Measurements from ENCODE around the gene PPP4R3A. TPM values are rescaled to one million over a fixed set of nuclear protein-coding genes. Genes with fewer than 3 reads are reported as not detected.
A peak's percentile ranks its signal among the peaks of the same experiment; 100 is the strongest.
"Not testable (repeated sequence)": the region's sequence is repeated elsewhere in the genome, so short reads cannot be mapped to it uniquely, and the experiment has no call there.

The PPP4R3A gene
- total RNA-seq, 2 donors from 2014 or later = 180 to 224 TPM

DNA sequence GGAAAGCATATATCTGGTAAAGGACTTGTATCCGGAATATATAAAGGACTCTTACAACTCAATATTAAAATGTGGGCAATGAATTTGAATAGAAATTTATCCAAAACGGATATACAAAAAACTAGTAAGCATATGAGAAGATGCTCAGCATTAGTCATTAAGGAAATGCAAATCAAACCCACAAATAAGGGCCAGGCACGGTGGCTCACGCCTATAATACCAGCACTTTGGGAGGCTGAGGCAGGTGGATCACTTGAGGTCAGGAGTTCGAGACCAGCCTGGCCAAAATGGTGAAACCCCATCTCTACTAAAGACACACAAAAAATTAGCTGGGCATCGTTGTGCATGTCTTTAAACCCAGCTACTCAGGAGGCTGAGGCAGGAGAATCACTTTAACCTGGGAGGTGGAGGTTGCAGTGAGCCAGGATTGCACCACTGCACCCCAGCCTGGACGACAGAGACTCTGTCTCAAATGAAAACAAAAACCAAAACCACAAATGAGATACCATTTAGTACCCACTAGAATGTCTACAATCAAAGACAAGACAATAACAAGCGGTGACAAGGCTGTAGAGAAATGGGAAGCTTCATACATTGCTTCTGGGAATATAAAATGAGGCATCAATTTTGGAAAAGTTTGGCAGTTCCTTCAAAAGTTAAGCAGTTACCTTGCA lies 15.6 kb downstream of the PPP4R3A start:
- H3K9me3 ChIP-seq (ENCODE audit: control insufficient read depth, low read length, poor library complexity, severe bottlenecking); H3K27me3 Mint-ChIP-seq; DNase-seq; H3K36me3 Mint-ChIP-seq (ENCODE audit: low read depth): not testable (repeated sequence)
- H3K4me3 Mint-ChIP-seq = peak overlapping the region; percentile 78
- H3K27ac Mint-ChIP-seq = peak overlapping the region; percentile 87
- H3K4me1 Mint-ChIP-seq = peaks cover 49% of the 10 kb centered on the region
- peak; percentile 67 for ATAC-seq

- DNase-seq (no peak), ATAC-seq (no peak)
- no peak overlapping the region for H3K27ac Mint-ChIP-seq
- peaks cover 49% of the 10 kb centered on the region for H3K4me1 Mint-ChIP-seq
- no peaks in the 10 kb centered on the region for H3K27me3 Mint-ChIP-seq
- H3K9me3 ChIP-seq (ENCODE audit: control insufficient read depth, low read length, poor library complexity, severe bottlenecking) = no peaks in the 10 kb centered on the region
- H3K4me3 Mint-ChIP-seq = no peak overlapping the region
- no peaks in the 10 kb centered on the region for H3K36me3 Mint-ChIP-seq (ENCODE audit: low read depth)
These were observed 16.9 kb downstream of the PPP4R3A start for GRCh38 chr14:91493169-91493568.

DNA sequence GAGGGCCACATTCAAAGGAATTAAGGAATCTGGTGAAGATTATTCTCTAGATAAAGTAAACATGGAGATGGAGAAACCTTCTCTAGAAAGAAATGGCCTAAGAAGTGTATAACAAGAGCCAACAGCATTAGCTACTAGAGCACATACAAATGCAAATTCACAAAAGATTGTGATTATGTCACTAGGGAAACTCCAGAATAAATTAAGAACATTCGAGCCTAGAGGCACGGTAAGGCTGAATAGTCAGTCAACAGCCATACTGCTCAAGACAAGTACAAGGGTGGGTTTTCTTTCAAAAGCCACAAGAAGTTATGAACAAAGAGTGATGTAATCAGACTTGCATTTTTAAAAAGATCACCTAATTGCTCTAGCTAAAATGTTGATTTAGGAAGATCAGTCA lies 25.4 kb downstream of the PPP4R3A start:
- Mint-ChIP-seq H3K4me1 (peaks cover 31% of the 10 kb centered on the region), H3K27me3 (no peaks in the 10 kb centered on the region), H3K4me3 (peak overlapping the region; percentile 28), H3K36me3 (ENCODE audit: low read depth) (peaks cover 5% of the 10 kb centered on the region), H3K27ac (peak overlapping the region; percentile 93)
- ATAC-seq (peak; percentile 66), DNase-seq (no peak)
- no peaks in the 10 kb centered on the region for H3K9me3 ChIP-seq (ENCODE audit: control insufficient read depth, low read length, poor library complexity, severe bottlenecking)

DNA sequence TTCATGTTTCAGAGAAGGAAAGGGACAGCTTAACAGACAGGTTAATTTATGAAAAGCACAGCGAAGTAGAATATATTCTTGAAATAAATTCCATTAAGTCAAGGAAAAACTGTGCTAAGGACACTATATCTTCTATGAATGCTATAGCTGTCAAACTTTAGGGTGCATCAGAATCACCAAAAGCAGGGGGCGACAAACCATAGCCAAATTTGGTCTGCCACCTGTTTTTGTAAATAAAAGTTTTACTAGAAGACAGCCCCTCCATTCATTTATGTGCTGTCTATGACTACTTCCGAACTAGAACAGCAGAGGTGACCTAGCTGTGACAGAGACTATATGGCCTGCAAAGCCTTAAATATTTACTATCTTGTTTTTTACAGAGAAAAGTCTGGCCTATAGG lies 25.9 kb downstream of the PPP4R3A start:
- Mint-ChIP-seq H3K4me1 (peaks cover 30% of the 10 kb centered on the region), H3K36me3 (ENCODE audit: low read depth) (peaks cover 5% of the 10 kb centered on the region), H3K4me3 (no peak overlapping the region), H3K27ac (peak overlapping the region; percentile 93), H3K27me3 (no peaks in the 10 kb centered on the region)
- H3K9me3 ChIP-seq (ENCODE audit: control insufficient read depth, low read length, poor library complexity, severe bottlenecking) = no peaks in the 10 kb centered on the region
- ATAC-seq (peak; percentile 30), DNase-seq (no peak)

GRCh38 chr14:91482263-91483013 lies 27.7 kb downstream of the PPP4R3A start:
- ATAC-seq (no peak), DNase-seq (no peak)
- H3K9me3 ChIP-seq (ENCODE audit: control insufficient read depth, low read length, poor library complexity, severe bottlenecking) = no peaks in the 10 kb centered on the region
- Mint-ChIP-seq H3K36me3 (ENCODE audit: low read depth) (peaks cover 5% of the 10 kb centered on the region), H3K27me3 (no peaks in the 10 kb centered on the region), H3K4me3 (no peak overlapping the region), H3K4me1 (peaks cover 38% of the 10 kb centered on the region), H3K27ac (peak overlapping the region; percentile 79)

GRCh38 chr14:91477388-91477787 lies 32.7 kb downstream of the PPP4R3A start:
- peaks cover 24% of the 10 kb centered on the region for H3K4me1 Mint-ChIP-seq
- H3K9me3 ChIP-seq (ENCODE audit: control insufficient read depth, low read length, poor library complexity, severe bottlenecking) = no peaks in the 10 kb centered on the region
- ATAC-seq (no peak), DNase-seq (no peak)
- peak overlapping the region; percentile 29 for H3K27ac Mint-ChIP-seq
- no peaks in the 10 kb centered on the region for H3K27me3 Mint-ChIP-seq
- H3K4me3 Mint-ChIP-seq = no peak overlapping the region
- H3K36me3 Mint-ChIP-seq (ENCODE audit: low read depth) = peaks cover 7% of the 10 kb centered on the region

DNA sequence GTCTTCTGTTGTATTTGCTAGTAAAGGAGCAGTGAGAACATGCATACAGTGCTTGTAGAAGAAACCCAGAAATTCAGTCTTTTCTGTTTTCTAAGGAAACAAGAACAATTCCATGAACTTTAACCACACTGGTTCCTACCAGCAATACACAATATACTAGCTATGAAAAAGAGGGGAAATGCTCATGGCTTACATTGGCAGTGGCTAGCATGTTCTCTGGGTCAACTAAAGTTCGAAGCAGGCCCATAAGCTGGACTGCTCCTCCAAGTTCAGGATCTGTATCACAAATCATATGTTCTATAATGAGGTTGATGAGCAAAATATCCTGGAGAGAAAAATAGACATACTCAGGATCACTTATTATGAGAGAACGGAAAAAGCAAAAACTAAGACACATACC lies 37.1 kb downstream of the PPP4R3A start:
- Mint-ChIP-seq H3K27me3 (no peaks in the 10 kb centered on the region), H3K4me3 (no peak overlapping the region), H3K4me1 (peaks cover 17% of the 10 kb centered on the region), H3K27ac (peak overlapping the region; percentile 6), H3K36me3 (ENCODE audit: low read depth) (peaks cover 9% of the 10 kb centered on the region)
- DNase-seq (no peak), ATAC-seq (no peak)
- no peaks in the 10 kb centered on the region for H3K9me3 ChIP-seq (ENCODE audit: control insufficient read depth, low read length, poor library complexity, severe bottlenecking)

- Mint-ChIP-seq H3K27ac (peak overlapping the region; percentile 49), H3K36me3 (ENCODE audit: low read depth) (peaks cover 11% of the 10 kb centered on the region)
- no peak for ATAC-seq
These were observed 39.9 kb downstream of the PPP4R3A start for GRCh38 chr14:91470216-91470615.

DNA sequence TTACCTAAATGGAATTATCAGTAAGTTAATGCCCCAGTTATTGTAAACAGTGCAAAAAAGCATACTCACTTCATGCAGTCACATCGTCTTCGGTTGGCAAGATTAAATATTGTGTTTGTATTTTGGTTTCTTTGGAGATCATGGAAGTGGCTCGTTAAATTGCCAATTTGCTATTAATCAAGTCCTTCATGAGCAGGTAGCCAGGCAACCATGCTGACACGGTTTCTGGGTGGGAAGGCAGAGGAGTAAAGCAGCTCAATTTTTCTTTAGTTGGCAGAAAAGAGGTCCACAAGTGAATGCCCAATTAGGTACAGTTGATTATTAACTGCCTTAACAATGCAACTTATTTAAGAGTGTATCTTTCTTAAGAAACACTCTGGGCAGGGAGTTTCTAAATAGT lies 43.9 kb downstream of the PPP4R3A start:
- H3K4me3 Mint-ChIP-seq = peak overlapping the region; percentile 45
- H3K27me3 Mint-ChIP-seq = no peaks in the 10 kb centered on the region
- no peak for DNase-seq
- H3K9me3 ChIP-seq (ENCODE audit: control insufficient read depth, low read length, poor library complexity, severe bottlenecking) = no peaks in the 10 kb centered on the region
- peaks cover 17% of the 10 kb centered on the region for H3K4me1 Mint-ChIP-seq
- no peak for ATAC-seq
- H3K36me3 Mint-ChIP-seq (ENCODE audit: low read depth) = peaks cover 8% of the 10 kb centered on the region
- H3K27ac Mint-ChIP-seq = peak overlapping the region; percentile 74

More at GRCh38 chr14:91470216-91470615, 39.9 kb downstream of the PPP4R3A start:
- no peaks in the 10 kb centered on the region for H3K9me3 ChIP-seq (ENCODE audit: control insufficient read depth, low read length, poor library complexity, severe bottlenecking)
- Mint-ChIP-seq H3K4me3 (no peak overlapping the region), H3K27me3 (no peaks in the 10 kb centered on the region), H3K4me1 (peaks cover 18% of the 10 kb centered on the region)
- no peak for DNase-seq

DNA sequence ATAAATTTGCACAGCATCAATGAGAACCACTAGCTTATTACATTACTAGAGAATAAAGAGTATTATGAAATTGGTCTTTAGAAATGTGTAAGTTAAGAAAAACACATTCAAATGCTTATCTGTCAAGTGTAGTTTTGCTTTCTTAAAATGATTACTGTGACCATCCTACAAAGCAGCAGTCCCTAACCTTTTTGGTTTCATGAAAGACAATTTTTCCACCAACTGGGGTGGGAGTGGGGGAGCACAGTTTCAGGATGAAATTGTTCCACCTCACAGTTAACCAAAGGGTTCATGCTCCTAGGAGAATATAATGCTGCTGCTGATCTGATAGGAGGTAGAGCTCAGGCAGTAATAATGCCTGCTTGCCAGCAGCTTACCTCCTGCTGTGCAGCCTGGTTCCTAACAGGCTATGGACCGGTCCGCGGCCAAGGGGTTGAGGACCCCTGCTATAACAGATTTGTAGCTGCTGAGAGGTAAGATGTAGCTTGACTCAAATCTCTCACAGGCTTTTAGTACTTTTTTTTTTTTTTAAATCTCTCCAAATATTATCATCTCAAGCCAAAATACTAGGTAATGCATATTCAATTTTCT lies 45.4 kb downstream of the PPP4R3A start:
- H3K36me3 Mint-ChIP-seq (ENCODE audit: low read depth) = peaks cover 8% of the 10 kb centered on the region
- H3K4me1 Mint-ChIP-seq = peaks cover 14% of the 10 kb centered on the region
- H3K4me3 Mint-ChIP-seq = no peak overlapping the region
- no peaks in the 10 kb centered on the region for H3K9me3 ChIP-seq (ENCODE audit: control insufficient read depth, low read length, poor library complexity, severe bottlenecking)
- ATAC-seq (no peak), DNase-seq (no peak)
- H3K27me3 Mint-ChIP-seq = no peaks in the 10 kb centered on the region
- H3K27ac Mint-ChIP-seq = peak overlapping the region; percentile 74

- Mint-ChIP-seq H3K4me3 (no peak overlapping the region), H3K27me3 (no peaks in the 10 kb centered on the region), H3K4me1 (peaks cover 6% of the 10 kb centered on the region), H3K36me3 (ENCODE audit: low read depth) (peaks cover 8% of the 10 kb centered on the region), H3K27ac (peak overlapping the region; percentile 68)
- ATAC-seq (no peak), DNase-seq (no peak)
- no peaks in the 10 kb centered on the region for H3K9me3 ChIP-seq (ENCODE audit: control insufficient read depth, low read length, poor library complexity, severe bottlenecking)
These were observed 51.5 kb downstream of the PPP4R3A start for GRCh38 chr14:91458612-91459011.

DNA sequence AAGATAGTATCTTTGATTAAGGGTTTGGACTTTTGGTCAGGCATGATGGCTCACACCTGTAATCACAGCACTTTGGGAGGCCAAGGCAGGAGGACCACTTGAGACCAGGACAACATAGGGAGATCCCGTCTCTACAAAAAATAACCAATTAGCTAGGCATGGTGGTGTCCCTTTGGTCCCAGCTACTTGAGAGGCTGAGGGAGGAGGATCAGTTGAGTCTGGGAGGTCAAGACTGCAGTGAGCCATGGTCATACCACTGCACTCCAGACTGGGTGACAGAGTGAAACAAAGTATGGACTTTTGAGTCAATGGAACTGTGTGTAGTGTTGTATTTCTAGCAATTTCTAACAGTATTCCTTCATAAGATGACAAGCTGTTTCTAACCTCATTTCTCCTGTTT lies 53.8 kb downstream of the PPP4R3A start:
- no peak for DNase-seq
- Mint-ChIP-seq H3K27me3 (no peaks in the 10 kb centered on the region), H3K4me3 (peak overlapping the region; percentile 75), H3K36me3 (ENCODE audit: low read depth) (peaks cover 3% of the 10 kb centered on the region), H3K27ac (no peak overlapping the region), H3K4me1 (no peaks in the 10 kb centered on the region)
- no peaks in the 10 kb centered on the region for H3K9me3 ChIP-seq (ENCODE audit: control insufficient read depth, low read length, poor library complexity, severe bottlenecking)
- no peak for ATAC-seq

- ATAC-seq = no peak
- no peak for DNase-seq
- no peaks in the 10 kb centered on the region for H3K4me1 Mint-ChIP-seq
- H3K27me3 Mint-ChIP-seq = no peaks in the 10 kb centered on the region
- H3K9me3 ChIP-seq (ENCODE audit: control insufficient read depth, low read length, poor library complexity, severe bottlenecking) = no peaks in the 10 kb centered on the region
- no peak overlapping the region for H3K4me3 Mint-ChIP-seq
- H3K27ac Mint-ChIP-seq = no peak overlapping the region
- peaks cover 3% of the 10 kb centered on the region for H3K36me3 Mint-ChIP-seq (ENCODE audit: low read depth)
These were observed 55.5 kb downstream of the PPP4R3A start for GRCh38 chr14:91454580-91454979.

Measured in T-helper 17 cell (primary cell).